Ramos (cell line): ENCODE measurements around the gene KREMEN2.
"Not testable (repeated sequence)": the region's sequence is repeated elsewhere in the genome, so short reads cannot be mapped to it uniquely, and the experiment has no call there.

Experiments used
- in situ Hi-C: fragments of 300-500 bp; cut with MboI; formaldehyde crosslinking; loops from one replicate; pipeline ENCODE4 v1.14.3; 2022; ENCODE audit warnings: low sequenced_read_pairs; ENCODE audit not compliant: unreplicated experiment

The KREMEN2 gene

GRCh38 chr16:2938206-2938605, 25.9 kb upstream of the KREMEN2 start:
- in situ Hi-C loops, result no loop called here

GRCh38 chr16:2939968-2940367, 24.1 kb upstream of the KREMEN2 start:
- in situ Hi-C loops, result no loop called here

GRCh38 chr16:2942045-2942444, 22.0 kb upstream of the KREMEN2 start:
- in situ Hi-C loops, result no loop called here

- in situ Hi-C loops, result not testable (repeated sequence)
Measured at GRCh38 chr16:2943716-2944115, 20.4 kb upstream of the KREMEN2 start.

GRCh38 chr16:2946649-2947048, 17.4 kb upstream of the KREMEN2 start:
- in situ Hi-C loops, result no loop called here

GRCh38 chr16:2948807-2949704, 15.0 kb upstream of the KREMEN2 start:
- in situ Hi-C loops, result no loop called here

- in situ Hi-C loops, result no loop called here
Measured at GRCh38 chr16:2949705-2950352, 14.2 kb upstream of the KREMEN2 start.

GRCh38 chr16:2950353-2950724, 13.7 kb upstream of the KREMEN2 start:
- in situ Hi-C loops, result no loop called here

- in situ Hi-C loops, result no loop called here
Measured at GRCh38 chr16:2950773-2951172, 13.3 kb upstream of the KREMEN2 start.

- in situ Hi-C loops, result no loop called here
Measured at GRCh38 chr16:2952679-2953078, 11.4 kb upstream of the KREMEN2 start.

GRCh38 chr16:2953706-2954627, 10.1 kb upstream of the KREMEN2 start:
- in situ Hi-C loops, result no loop called here

- in situ Hi-C loops, result no loop called here
Measured at GRCh38 chr16:2954656-2955381, 9.3 kb upstream of the KREMEN2 start.

GRCh38 chr16:2955438-2955778, 8.7 kb upstream of the KREMEN2 start:
- in situ Hi-C loops, result no loop called here

GRCh38 chr16:2955779-2956578, 8.1 kb upstream of the KREMEN2 start:
- in situ Hi-C loops, result no loop called here

GRCh38 chr16:2956579-2956956, 7.5 kb upstream of the KREMEN2 start:
- in situ Hi-C loops, result no loop called here

- in situ Hi-C loops, result no loop called here
Measured at GRCh38 chr16:2959206-2959605, 4.9 kb upstream of the KREMEN2 start.

- in situ Hi-C loops, result no loop called here
Measured at GRCh38 chr16:2960183-2961010, 3.7 kb upstream of the KREMEN2 start.

- in situ Hi-C loops, result no loop called here
Measured at GRCh38 chr16:2962334-2963073, 1.6 kb upstream of the KREMEN2 start.
